ENCODE results near the gene HNMT.
A peak's percentile ranks its signal among the peaks of the same experiment; 100 is the strongest.
"Not testable (repeated sequence)": the region's sequence is repeated elsewhere in the genome, so short reads cannot be mapped to it uniquely, and the experiment has no call there.

Gene HNMT

DNA sequence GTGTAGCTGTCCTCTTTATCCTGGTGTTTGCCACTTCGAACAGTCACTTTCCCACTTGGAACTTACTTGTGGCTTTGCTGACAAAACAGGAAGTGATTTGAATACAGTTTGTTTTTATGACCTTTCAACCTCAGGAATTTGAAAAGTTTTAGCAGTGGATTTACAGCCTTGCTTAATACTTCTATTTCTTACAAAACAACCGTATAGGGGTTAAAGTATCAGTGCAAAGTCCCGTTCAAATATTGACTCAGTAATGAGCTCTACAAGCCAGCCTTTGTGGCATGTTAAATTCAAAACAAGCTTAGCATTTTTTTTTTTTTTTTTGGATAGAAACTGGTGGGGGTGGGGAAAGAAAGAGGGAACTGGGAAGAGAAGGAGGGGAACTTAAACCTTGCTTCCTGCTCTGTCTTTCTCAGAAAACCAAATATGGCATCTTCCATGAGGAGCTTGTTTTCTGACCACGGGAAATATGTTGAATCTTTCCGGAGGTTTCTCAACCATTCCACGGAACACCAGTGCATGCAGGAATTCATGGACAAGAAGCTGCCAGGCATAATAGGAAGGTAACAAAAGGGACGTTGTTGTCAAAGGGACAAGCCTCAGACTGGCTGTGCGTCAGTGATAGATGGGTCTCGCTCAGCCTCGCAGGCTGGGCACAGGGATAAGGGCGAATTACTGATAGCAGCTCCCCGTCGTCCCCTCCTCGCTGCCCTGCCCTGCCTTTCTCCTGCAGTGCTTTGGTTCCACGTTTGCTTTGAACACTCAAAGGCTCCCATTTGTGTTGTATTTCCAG is at the start of gene HNMT:
Gene HNMT (plus strand): TSS at position 408 of the 793 bp plus-strand sequence. CDS start 19 bp downstream, at position 427.
- peak; percentile 72 for DNase-seq (ENCODE audit: low spot score)

DNA sequence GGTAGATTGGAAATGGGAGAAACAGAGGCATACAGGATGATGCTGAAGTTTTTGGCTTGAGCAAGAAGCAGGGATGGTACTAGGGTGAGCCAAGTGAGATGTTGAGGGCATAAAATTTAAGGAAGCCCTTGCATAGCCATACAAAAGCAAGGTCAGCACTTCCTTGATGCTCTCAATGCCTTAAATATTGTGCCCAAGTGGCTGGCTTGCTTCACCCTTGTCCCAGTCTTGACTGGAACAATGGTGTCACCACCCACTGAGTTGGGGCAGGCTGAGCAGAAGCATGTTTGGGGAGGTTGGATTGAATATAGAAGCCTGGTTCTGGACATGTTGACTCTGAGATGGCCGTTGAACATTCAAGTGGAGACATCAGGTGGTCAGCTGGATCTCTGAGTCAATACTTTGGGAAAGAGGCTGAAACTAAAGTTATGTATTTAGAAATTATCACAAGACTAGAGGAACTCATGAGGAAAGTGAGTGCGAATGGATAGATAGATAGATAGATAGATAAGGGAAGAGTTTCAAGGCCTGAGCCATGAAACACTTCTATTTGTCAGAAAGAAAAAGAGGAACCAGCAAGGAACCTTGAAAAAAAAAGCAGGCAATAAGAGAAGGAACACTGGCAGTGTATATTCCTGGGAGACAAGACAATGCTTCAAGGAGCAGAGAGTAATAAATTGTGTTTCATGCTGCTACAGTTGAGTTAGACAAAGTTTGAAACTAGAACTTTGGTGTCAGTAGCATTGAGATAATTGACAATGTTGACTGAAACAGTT is 43.0 kb upstream of the HNMT start:
- DNase-seq (ENCODE audit: low spot score): no peak

DNA sequence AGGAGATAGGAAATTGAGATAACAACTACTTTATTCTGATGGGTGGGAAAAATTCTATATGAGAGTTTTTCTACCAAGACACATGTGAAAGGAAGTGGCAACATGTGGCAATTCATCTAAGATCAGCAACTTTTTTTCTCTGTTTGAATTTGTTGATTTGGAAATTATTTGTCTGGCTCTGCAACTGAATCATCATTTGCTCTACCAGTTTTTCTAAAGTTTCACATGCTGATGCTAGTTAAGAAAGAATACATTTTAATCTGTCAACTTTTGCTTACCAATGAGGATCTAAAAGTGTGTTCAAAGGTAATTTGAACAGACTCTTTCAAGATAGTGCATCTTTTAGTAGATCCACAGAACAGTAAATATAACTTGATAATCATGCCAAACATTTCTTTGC is 42.1 kb upstream of the HNMT start:
- not testable (repeated sequence) for DNase-seq (ENCODE audit: low spot score)

DNA sequence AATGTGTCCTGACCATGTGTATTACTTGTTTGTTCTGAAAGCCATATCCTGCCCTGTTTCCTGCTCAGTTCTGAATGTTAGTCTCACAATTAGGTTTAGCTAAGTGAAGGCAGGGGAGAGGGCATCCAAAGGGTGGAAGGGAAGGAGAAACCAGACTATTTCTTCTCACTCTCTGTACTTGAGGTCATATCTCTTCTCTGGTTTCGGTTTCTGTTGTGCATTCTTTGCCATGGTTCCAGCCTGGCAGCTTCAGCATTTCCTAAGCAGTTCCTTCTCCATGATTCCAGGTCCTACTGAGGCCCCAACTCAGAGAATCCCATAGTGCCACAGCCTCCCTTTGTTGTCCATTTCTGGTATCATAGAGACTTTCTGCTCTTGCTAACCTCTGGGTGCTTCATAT is 40.3 kb upstream of the HNMT start:
- peak; percentile 36 for DNase-seq (ENCODE audit: low spot score)

DNA sequence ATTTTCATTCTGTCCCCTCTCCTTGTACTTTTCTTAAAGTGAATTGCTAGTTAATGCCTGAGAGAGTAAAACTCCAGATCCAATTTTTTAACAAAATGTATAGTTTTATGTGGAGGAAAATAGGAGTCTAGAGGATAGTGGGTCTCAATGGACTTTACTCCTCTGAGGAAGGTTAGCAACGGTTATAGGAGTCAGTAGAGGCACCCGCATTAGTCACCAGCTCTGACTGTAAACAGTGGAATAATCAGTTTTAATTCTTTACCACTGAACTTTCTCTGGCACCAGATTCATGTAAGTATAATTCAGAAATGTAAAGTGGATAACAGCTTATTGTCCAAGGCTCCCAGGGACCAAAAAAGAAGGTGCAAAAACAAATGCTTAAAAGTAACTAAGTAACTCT is 38.7 kb upstream of the HNMT start:
- no peak for DNase-seq (ENCODE audit: low spot score)

DNA sequence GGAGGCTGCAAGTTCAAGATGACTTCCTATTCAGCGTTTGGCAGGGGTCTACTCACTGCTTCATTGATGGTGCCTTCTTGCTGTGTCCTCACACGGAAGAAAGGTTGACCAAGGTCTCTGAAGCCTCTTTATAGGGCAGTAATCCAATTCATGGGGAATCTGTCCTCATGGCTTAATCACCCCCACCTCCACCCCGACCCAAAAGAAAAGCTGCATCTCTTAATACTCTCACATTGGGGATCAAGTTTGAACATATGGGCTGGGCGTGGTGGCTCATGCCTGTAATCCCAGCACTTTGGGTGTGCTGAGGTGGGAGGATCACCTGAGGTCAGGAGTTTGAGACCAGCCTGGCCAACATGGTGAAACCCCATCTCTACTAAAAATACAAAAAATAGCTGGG is 36.4 kb upstream of the HNMT start:
- no peak for DNase-seq (ENCODE audit: low spot score)

DNA sequence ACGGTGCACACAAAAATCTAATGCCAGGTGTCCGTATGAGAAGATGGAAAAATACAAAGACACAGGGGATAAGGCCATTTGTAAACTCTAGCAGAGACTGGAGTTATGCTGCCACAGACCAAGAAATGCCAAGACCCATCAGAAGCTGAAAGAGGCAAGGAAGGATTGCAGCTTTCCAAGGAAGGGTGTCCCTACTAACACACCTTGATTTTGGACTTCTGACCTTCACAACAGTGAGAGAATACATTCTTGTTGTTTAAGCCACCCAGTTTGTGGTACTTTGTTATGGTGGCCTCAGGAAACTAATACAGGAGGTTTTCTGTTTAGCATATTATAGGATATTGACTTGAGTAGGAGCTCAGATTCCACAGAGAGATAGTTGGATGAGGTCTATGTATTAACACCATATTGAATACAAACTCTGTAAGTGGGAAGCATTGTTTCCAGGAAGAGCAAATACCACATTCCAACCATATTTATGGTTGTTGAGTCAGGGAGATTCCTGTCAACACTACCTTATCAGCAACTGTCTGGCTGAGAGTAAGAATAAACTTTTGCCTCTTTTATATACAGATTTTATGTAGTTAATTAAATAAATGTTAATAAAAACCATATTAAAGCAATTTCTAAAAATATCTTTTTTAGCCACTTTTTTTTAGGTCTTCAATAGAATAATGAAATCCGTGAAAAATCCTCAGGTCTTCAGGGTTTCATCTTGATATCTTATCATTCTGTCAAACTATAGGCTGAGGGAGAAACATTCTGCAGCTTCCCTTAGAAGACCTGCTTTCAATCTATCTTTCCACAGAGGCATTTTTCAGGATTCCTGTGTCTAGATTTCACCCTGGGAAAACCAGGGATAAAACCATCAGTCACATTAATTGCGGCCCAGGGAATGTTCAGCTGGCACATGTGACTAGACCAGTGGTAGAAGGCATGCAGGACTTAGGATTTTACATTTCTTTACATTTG is 35.4 kb upstream of the HNMT start:
- peak; percentile 76 for DNase-seq (ENCODE audit: low spot score)

DNA sequence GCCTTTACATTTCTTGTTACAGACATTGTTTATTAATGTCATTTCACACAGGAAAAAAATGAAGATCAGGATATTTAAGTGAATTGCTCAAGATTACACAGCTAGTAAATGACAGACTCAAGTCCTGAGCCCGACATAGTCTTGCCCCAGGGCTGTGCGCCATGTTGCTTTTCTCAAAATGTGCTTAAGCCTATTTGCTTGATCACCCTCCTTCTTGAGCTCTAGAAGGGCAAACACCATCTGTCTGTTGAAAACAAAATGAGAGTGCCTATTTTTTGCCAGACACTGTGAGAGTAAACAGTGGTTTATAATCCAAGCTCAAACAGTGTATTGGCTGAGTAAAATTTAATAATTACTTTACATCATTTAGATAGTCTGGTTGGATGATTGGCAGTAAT is 34.8 kb upstream of the HNMT start:
- DNase-seq (ENCODE audit: low spot score): no peak

DNA sequence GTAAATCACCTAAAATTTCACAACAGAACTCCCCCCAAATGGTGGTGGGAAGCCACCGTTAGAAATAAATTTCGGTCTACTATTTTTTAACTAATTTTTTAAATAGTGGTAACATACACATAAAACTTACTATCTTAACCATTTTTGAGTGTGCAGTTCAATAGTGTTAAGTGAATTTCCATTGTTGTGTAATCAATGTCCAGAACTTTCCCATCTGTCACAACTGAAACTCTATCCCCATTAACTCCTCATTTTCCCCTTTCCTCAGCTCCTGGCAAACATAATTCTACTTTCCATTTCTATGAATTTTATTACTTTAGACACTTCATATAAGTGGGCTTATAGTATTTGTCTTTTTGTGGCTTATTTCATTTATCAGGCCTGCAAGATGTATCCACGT is 34.1 kb upstream of the HNMT start:
- no peak for DNase-seq (ENCODE audit: low spot score)

DNA sequence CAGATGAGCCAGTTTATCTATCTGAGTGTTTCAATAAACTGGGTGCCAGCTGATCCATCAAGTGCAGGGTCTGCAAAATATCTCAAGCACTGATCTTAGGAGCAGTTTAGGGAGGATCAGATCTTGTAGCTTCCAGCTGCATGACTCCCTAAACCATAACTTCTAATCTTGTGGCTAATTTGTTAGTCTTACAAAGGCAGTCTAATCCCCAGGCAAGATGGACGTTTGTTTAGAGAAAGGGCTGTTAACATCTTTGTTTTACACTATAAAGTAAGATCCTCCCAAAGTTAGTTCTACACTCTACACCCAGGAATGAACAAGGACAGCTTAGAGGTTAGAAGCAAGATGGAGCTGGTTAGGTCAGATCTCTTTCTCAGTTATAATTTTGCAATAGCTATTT is 28.7 kb upstream of the HNMT start:
- DNase-seq (ENCODE audit: low spot score): no peak

DNA sequence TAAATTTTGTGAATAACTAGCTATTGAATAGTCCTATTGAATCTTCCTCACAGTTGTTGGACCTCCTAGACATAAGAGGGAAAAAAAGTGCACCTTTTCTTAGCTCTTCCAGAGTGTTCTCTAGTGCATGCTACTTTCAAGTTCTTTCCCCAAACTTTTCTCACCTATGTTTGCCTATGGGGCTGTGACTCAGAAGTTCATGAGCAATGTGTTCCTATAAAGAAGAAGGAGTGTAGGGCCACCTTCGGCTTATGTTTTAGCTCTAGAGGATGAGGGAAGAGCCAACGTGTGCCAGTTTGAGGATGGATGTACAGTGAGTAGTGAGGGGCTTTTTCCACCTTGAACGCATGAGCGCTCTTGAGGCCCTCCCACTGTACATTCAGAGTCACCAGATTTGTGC is 27.0 kb upstream of the HNMT start:
- DNase-seq (ENCODE audit: low spot score): no peak

DNA sequence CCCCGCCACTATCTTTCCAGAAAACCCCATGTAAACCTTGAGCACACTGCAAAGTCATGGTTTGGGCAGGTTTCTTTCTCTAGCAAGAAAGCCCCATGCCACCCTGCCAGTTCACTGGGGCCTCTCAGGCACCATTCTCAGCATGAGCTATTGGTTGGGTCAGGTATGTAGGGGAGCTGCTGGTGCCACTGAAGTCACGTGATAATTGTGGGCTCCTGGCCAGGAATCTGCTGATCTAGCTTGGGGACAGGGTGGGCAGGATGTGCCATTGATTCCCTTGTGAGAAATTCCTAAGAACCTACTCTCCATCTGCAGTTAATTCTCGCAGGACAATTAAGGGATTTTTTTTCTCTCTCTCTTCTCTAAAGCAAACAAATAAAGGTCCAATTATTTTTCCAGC is 26.5 kb upstream of the HNMT start:
- DNase-seq (ENCODE audit: low spot score): no peak

DNA sequence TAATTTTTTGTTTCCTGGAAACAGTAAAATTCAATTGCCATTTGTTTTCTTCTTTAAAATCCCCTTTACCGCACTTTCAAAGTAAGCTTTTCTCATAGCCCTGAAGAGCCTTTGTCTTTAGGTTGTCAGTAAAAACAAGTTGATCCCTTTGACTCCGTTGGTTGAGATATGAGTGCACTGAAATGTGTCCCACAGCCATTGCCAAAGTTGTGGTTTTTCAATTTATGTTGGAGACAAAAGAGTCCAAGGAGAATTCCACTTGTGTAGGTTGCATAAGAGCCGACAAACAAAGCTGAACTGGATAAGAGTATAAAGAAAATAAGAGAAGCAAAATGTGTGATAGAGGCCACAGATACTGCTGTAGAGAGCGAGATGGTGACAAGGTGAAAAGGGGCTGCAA is 26.1 kb upstream of the HNMT start:
- no peak for DNase-seq (ENCODE audit: low spot score)

DNA sequence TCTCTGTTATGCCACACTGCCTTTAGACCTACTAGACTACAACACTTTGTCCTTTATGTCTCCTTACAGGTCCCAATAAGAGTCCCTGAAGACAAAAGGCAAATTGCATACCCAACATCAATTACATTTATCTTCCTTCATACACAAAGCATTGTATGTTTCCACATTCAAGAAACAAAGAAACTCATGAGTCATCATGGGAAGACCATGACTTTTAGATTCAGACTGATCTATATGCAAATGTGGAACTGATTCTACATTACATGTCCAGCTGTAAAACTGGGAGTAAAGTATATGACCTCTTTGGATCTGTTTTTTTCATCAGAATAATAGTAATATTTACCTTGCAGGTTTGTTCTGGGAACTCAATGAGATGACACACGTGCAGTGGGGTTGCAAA is 25.2 kb upstream of the HNMT start:
- DNase-seq (ENCODE audit: low spot score): no peak

DNA sequence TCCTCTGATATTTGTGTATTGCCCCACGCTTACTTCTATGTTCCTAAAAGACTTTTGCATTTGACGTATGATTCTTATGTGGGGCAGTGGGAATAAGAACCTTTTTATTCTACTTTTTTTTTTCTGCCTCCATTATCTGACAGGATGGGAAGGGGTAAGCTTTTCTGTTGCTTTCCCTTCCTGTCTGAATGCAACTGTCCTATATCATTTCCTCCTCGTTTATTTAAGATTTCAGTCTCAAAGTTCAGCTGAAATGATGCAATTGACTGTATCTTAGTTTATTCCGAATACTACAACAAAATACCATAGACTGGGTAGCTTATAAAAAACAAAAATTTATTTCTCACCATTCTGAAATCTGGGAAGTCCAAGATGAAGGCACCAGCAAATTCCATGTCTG is 24.1 kb upstream of the HNMT start:
- no peak for DNase-seq (ENCODE audit: low spot score)

DNA sequence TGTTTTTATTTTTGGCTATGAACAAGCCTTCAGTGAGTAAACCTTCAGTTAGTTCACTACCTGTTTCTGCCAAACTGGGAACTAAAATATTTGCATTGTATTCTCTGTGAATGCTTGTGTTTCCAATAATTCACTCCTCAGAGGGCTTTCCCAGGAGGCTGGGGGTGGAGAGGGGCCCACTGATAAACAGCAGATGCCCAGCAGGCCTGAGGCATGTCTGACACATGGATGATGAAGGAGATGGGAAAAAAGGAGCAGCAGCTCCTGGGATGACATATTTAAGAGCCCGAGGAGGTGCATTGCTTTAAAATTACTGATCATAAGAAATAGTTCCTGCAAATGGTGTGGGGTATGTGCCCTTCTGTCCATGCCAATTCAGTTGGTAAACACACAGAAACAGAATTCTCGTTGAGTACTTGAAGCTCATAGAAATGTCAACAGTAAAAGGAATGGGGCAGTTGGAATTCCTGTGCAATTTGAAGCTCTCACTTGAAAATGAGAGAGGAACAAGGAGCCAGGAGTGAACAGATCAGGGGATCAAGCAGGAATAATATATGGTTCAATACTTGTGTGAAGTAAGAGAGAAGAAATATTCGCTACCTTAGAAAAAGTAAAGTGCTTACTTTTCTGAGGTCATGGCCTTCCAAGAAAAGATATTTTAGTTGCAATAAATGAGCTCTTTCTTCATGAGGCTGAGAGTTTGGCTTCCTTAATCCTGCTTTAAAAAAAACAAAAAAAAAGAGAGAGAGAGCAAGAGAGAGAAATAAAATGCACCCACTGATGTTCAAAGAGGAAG is 22.0 kb upstream of the HNMT start:
- DNase-seq (ENCODE audit: low spot score): no peak

DNA sequence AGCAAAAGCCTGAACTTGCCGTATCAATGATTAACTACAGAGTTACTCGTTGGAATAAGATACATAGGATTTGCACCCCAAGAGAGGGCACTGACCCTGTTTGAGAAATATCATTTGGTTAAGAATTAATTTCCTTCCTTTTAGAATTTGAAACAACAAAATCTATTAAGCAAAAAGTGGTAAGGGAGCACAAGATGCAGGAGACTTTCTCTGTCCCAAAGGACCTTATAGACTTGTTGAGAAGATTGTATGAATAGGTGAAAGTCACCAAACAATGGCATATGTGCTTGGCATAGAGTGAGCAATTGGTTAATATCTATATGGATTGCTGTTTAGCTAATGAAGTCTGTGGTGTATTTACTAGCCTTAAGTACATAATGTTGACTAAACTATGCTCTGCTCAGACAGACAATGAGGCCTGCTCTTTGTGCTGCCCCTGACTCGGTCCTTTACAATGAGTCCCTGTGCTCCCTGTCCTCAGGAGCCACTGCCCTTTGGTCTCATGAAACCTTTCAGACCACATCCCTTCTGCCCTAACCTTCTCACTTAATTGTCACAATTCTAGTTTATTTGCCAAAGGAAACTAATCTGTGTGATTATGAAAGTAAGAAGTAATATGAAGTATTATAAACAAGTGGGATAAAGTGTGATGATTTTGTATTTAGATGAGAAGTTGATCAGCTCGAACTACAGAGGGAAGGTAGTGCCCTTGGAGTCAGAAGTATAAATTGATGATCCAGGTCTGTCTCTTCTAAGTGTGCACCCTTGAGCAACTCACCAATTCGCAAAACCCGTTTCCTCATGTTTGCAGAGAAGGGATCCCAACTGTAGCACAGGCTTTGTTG is 21.2 kb upstream of the HNMT start:
- DNase-seq (ENCODE audit: low spot score): no peak

DNA sequence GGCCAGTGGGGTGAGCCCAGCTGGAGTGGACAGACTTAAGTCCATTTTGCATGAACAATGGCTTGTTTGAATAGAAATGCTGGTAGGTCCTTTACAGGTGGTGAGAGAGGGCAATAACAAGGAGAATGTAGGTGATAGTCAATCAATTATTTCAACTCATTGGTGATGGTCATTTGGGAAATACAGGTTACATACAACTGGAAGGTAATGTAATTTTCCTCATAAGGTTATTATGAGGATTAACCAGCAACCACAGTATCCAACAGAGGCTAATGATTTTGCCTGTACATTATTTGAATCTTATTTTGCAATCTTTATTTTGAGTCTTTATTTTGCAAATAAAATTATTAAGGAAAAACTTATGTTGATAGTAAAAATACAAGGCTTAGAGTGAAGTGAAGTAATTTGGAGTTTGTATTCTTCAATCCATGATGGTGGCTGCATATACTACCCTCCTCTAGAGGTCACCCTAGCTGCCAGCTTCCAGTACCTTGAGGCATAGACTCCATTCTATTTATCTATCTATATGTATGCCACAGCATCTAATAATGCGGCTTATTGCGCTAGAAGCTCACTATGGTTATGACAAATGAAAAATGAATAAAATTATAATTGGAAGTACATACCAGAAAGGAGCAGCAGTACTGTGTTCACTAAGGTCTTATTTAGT is 20.5 kb upstream of the HNMT start:
- no peak for DNase-seq (ENCODE audit: low spot score)

DNA sequence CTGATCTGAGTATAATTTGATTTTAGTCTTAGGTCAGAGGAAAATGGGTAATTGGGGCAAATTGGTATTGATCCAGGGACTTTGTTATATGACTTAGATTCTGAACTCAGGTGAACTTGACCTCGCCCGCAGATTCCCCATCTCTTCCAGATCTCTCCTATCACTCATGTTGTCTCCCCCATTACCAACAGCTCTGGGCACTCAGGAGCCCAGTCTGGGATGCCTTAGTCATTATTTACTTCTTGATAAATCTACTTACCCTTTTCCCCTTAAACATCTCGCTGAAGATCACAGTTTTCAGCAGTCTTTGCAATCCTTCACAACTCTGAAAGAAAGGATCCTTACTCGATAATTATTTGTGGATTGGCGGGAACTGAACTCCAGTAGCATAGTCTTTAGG is 19.6 kb upstream of the HNMT start:
- DNase-seq (ENCODE audit: low spot score): no peak

DNA sequence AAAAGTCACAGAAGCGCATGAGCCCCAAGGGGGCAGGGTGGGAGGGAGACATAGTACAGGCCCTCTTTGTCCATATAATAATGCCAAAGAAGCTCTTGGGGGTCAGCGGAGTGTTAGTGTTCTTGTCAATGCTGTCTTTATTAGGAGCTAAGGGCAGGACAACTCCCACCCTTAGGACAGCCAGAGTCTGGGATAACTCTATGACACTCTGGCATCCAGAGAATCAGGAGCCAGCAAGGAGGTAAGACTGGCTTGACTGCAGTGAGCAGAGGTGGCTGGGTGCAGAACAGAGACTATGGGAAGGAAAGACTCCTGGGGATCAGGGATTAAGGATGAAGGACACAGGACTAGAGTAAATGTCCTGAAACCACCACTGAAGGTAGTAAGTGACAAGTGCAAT is 19.0 kb upstream of the HNMT start:
- DNase-seq (ENCODE audit: low spot score): no peak
